NCI-H748 treated with DMSO at 0.1 percent for 48 hours (cell line): ENCODE data around the gene NCSTN.
"Not testable (repeated sequence)": the region's sequence is repeated elsewhere in the genome, so short reads cannot be mapped to it uniquely, and the experiment has no call there.

Source experiments
- DNase-seq: peaks from one replicate; lab custom pipeline; 2025; lab: John Stamatoyannopoulos, UW

NCSTN gene

DNA sequence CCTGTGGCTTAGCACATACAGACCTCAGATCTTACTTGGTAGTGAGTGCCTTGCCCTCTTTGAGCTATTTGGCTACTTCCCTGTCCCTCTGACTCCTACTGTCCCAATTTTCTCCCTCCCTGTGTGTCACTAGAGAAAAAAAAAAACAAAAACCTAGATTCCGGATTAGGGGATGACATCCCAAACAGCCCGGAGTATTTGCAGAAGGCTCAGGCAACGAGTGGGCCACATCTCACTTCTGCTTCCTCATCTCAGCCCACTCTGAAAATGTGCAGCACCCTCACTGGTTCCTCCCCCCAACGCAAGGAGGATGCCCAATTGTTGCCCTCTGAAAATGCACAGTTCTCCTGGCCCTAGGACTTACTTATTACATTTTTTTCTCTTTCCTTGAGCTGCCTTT is 28.6 kb downstream of the NCSTN start:
- no peak for DNase-seq

DNA sequence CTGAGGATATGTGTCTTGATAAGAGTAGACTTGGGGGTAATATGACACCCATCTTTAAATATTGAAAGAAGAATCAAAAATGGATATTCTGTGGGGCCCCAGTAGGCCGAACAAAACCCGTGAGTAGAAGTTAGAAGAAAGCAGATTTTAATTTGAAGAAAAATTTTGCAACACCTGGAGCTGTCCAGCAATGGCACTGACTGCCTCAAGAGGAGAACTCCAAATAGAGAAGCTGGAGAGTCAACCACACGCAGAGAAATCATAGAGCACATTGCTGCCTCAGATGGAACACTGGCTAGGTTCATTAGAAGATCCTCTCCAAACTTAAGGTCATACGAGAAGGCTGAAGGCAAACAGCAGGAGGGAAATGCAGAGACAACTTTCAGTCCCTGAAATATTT is 30.5 kb downstream of the NCSTN start:
- no peak for DNase-seq

DNA sequence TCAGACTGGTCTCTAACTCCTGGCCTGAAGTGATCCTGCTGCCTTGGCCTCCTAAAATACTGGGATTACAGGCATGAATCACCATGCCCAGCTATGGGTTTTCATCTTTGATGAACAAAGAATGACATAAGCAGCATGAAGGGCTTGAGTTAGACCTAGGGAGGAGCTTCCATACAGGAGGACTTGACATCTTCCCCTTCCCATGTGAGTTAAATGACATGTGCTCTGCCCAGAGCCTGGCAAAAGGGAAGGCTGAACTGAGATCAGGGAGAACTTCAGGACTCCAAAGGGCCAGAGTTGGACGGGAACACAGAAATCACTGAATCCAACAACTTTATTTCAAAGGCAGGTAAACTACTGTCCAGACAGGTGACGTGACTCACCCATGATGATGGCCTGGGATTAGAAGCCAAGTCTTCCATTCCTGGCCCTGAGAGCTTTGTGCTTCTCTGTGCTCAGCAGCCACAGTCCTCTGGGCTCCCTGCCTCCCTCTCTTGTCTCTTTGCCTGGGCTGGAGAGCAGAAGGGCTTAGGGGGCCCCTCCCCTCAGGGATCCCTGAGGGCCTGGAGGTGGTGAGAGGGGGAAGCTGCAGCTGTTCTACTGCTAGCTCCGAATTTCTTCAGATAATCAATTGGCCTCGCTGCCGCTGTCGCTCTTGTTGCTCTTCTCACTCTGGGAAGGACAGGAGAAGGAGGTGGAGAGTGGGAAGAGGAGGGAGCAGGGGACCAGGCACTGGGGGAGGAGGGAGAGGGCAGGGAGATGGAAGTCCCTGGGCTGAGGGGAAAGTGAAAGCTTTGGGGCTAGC is 31.3 kb downstream of the NCSTN start:
- DNase-seq = no peak

DNA sequence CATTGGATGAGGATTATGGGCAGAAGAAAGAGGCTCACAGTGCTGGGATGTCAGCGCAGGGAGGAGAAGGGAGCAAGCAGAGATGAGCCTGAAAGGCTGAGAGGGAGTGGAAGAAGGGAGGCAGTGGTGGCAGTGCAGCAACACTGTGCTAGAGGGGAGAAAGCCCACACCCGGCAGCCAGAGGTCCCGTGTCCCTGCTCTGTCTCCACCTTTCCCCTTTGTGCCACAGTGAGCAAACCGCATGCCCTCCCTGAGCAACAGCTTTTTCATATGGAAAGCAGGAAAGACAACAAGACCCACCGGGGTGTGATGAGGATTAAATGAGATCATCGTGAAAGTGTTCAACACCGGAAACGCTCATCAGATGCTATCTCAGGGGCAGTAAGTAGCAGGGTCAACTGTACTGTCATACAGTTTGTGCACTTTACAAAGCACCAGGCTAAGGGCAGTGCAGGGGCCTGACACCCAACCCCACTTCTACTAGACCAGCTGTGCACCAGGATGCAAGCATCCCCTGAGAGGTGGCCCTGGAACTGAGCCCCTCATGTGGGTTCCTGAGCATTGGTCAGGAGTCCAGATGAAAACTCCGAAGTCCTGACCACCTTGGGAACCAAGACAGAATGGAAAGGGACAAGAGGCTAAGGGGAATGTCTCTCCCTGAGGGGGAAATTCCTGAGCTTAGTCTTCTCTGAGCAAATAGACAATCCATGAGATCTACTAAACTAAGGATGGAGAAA is 32.8 kb downstream of the NCSTN start:
- no peak for DNase-seq

DNA sequence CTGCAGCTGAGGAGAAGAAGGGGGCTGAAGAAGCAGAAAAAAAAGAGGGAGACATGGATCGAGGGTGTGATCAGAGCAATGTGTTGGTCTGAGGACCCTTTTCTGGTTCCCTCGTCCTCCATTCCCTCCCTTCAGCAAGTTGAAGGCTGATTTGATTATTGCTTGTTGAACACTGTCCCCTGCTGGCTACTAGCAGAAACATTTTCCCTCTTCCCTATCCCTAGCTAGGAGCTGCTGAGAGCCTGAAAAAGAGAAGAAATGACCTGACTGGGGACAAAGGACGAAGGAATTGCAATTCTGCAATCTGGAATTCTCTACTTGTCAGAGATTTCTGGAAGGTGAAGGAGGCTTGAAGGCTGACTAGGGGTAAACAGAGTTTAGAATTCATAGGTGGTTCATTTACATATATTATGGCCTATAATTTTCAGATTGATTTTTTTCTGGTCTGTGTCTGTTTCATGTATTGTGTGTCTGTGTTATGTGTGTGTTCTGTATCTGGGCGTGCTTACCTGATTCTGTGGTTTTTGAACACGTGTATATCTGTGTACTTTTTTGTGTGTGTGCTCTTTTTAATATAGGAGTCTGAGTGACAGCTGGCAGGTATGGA is 33.4 kb downstream of the NCSTN start:
- DNase-seq = peak; percentile 79

DNA sequence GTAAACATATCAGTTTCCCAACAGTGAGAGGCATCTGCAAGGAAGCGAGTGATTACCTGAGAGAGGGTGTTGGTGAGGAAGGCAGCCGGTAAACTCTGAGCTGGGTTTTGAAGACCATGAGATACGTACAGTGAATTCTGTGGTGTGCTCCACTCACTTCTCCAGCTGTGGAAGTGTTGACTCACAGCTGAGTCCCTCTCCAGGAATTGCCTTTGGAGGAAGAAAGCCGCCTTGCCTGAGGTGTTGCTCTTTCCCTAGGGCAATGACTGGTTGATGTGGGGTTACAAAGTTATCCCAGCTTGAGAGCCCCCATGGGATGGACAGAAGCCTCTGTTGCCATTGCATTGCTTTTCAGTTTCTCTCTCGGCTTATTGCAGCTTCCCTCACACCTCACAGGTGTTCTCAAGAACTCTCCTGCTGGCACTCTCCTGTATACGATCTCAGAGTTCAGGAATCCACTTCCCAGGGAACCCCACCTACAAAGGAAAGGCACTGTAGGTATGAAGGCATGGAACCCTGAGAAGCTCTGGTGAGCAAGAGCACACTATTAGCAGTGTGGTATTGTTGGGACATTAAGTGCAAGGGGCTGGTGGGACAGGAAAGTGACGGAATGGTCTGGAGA is 34.5 kb downstream of the NCSTN start:
- no peak for DNase-seq

DNA sequence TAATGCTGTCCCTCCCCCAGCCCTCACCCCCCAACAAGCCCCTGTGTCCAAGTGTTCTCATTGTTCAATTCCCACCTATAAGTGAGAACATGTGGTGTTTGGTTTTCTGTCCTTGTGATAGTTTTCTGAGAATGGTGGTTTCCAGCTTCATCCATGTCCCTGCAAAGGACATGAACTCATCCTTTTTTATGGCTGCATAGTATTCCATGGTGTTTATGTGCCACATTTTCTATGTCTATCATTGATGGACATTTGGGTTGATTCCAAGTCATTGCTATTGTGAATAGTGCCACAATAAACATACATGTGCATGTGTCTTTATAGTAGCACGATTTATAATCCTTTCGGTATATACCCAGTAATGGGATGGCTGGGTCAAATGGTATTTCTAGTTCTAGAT is 41.6 kb downstream of the NCSTN start:
- DNase-seq = not testable (repeated sequence)

DNA sequence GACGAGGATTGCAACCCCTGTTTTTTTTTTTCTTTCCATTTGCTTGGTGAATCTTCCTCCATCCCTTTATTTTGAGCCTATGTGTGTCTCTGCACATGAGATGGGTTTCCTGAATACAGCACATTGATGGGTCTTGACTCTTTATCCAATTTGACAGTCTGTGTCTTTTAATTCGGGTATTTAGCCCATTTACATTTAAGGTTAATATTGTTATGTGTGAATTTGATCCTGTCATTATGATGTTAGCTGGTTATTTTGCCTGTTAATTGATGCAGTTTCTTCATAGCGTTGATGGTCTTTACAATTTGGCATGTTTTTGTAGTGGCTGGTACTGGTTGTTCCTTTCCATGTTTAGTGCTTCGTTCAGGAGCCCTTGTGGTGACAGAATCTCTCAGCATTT is 45.2 kb downstream of the NCSTN start:
- not testable (repeated sequence) for DNase-seq

DNA sequence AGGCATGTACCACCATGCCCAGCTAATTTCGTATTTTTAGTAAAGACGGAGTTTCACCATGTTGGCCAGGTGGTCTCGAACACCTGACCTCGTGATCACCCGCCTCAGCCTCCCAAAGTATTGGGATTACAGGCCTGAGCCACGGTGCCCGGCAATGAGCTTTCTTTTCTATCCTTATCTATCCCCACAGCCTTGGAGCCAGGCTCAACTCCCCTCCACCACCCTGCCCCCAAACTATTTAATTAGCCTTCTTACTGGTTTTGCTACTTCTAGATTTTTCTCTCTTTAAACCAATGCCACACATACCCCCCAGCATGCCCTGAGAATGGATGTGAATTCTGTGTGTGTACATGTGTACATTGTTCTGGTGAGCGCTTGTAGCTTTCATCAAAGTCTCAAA is 51.5 kb downstream of the NCSTN start:
- DNase-seq = no peak

DNA sequence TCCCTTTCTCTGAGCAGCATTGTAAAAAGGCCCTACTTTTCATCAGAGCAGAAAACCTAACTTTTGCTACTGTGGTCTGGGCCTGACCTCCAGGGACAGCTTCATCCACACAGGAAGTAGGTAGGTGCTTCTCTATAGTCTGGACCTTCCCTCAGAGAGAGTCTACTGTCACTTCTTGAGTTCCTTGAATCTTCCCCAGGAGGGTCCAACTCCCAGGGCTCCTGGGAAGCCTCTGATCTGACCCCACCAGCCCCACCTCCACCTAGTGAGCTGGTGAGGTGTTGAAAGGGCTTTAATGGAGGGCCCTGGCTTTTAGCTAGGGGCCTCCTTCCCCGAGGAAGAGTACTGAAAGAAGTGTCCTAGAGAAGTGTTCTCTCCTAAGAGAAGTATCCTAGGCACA is 54.5 kb downstream of the NCSTN start:
- no peak for DNase-seq

DNA sequence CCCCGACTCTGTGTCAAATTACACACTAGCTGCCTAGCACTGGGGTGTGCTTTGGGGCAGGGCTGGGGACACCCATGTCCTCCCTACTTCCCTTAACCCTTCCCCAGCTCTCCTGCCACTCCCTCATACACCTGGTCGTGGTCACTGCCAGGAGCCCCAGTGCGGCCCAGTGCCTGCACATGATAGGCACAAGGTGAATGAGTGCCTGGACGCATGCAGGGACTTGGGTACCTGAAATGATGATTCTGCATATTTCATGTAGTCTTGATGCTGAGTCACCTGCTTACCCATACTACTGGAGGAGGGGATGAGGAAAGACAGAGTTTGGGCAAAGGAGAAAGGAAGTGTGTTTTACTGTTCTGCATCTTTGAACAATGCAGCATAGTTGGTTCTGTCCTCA is 55.6 kb downstream of the NCSTN start:
- no peak for DNase-seq

DNA sequence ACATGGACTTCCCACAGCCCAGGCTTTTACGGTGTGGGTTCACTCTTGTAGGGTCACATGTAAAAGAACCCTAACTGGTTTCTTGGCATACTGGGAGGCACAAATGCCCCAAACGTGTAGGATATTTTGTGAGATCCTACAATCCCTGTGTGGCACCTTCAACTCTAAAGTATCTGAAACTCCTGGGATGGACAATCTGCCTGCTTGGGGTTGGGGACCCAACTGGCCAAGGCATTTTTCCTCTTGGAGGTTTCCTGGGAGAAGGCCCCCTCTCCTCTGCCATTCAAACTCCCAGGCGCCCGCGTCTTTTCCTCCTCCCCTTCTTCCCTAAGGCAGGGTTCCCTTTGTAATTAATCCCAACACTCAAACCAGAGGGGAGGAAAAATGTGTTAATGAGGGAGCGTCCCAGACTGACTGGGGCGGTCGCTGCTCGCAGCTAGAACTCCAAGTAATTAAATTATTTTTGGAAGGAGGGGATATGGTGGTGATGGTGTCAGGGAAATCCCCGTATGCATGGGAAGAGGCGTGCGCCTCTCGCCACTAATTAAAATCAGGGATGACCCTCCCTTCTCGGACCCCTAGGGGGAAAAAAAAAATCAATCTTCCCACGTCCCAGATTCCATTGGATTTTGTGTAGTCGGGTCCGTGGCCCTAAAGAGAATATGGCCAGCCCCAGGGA is 56.5 kb downstream of the NCSTN start:
- DNase-seq = no peak

DNA sequence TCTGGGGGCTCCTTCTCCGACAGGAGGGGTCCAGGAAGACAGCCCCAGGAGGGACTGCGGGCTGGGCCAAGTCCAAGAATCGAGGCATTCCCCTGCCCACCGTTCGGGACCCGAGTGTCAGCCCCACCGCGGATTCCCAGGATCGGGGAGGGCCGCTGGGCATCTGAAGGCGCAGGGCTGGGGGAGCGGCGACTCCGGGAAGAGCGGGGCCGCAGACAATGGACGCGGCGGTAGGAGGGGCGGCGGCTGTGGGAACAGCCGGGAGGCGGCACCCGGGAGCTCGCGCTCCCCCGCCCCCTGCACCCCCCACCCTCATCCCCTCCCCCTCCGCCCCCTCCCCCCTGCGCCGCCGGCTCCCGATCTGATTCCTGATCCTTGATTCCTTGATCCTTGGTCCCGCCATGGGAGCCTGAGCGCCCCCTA is 57.1 kb downstream of the NCSTN start, which contains the start of gene VANGL2:
Gene VANGL2, plus strand, starts transcription at position 342 of the 423 bp plus-strand sequence. CDS start 15,274 bp downstream, outside the sequence.
- DNase-seq = peak; percentile 25

DNA sequence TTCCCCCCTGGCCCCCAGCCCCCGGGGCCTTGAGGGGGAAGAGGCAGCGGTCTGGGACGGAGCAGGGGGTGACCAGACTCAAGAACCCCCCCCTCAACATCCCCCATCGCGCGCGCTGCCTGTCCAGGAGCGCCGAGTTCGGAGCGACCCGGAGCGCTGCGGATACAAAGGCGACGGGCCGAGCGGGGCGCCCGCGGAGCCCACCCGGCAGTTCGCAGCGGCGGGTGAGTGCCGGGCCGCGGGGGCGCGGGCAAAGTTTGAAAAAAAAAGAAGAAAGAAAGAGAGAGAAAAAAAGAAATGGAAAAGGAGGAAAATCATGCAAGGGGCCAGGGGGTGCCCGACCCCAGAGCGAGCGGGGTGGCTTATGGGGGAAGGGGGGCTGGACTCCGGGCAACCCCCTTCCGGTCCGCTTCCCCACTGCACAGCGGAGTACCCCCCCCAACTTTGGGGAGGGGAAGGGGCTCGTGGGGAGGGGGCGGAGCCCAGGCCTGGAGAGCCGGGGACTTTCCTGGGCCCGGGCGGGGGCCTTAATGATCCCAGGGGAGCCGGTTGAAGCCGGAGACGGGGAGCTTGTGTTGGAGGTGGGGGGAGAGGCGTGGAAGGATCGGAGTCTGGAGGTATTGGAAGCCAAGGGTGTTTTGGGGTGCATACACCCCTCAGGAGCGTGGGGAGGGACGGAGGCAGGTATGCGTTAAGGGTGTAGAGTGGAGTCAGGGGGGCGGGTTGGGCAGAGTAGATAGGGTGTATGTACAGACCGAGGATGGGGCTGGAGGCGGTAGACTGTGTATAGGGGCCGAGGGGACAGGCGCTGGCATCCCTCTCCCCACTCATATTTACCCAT is 57.7 kb downstream of the NCSTN start:
- DNase-seq = no peak

DNA sequence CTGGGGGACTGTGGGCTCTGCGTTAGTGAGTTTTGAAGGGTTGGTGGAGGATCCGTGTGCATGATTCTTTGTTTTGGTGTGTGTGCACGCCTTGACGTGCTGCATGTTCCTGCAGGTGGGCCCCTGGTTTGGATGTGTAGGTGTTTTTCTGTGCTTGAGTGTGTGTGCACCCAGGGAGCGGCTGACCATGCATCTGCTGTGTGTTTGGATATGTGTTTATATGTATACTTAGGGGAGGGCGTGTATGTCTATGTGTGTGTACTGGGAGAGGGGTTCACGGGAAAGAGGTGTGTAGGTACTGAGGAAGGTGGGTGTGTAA is 58.3 kb downstream of the NCSTN start:
- peak; percentile 11 for DNase-seq

DNA sequence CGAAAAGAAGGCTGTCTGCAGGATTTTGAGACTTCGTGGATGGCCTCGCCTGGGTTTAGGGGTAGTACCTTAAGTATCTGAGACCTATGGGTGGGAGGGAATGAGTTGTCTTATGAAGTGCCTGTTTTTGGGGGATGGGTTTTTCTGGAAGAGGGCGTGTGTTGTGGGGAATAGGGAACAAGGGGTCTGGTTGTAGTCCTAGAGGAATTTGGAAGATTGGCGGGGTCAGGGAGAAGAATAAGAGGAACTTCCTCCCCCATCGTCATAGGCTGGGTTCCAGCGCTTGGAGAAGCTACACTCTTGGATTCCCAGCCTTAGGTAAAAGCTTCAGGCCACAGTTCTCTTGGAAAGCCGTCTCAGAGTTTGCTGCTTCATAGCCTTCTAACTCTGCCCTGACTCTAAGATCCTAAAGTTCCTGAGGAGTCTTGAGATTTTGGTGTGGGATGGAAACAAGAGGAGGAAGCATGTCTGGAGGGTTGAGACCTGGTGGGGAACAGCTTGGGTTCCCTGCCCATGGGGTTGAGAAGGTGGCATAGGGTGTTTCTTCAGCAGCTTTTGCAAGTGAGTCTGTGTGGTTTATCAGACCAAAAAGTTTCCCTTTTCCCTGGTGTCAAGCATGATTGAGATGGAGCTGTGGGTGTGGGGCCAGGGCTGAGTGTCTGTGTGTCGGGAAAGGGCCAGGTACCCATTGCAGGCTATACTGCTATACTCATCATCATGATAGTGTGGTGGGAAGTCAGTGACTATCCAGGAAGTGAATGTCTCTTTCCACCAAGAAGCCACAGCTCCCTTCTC is 59.0 kb downstream of the NCSTN start:
- DNase-seq = no peak

DNA sequence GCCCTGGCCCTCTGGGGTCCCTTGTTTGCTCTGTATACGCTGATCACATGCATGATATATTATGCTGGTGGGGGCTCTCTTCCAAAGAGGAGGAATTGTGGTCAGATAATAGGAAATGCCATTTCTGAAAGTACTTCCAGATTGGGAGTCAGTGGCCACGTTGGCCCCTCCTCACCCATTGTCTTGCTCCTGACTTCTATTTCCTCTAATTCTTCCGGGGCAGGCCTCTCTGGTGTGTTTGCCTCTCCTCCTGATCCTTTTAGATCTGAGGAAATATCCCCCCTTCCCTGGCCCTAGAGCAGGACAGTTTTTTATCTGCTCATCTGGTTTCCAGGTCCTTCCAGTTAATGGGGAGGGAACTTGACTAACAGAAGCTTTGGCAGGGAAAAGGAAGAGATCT is 60.1 kb downstream of the NCSTN start:
- no peak for DNase-seq

DNA sequence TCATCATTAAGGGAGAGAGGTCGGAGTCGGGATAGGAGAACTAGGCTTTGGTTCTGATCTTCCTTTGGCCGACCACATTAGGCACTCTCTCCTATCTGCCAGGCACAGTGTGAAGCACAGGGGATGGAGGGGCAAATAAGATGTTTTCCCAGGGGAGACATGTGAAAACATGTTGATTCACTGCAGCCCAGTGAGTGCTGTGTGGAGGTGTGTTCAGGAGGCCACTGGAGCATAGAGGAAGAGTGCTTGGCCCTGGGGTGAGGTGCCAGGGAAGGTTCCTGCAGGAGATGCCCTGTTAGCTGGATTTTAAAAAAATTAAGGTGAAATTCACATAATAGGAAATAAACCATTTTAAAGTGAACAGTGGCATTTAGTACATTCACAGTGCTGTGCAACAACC is 60.9 kb downstream of the NCSTN start:
- no peak for DNase-seq

DNA sequence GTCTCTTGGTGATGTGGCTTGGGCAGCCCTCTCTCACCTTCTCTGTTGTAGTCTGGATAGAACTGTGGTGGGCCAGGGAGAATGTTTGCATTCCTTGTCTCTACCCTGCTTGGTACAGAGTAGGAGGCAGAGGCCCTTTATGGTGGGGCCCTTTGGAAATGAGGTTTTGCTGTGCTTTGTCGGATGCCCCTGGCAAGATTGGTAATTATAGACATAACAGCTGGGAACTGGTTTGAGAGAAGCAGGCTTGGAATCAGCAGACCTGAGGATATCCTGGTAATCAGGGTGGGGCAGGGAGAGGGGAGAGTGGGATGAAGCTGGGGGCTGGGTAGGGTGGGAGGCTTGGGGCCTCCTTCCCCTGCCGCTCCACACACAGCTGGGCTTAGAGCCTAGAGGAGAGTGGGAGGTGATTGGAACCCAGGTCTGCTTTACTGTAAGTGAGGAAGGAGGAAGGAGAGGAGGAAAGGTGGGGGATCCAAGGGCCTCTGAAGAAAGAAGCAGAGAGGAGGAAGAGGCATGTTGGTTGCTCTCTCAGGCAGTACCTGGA is 62.2 kb downstream of the NCSTN start:
- no peak for DNase-seq
